K562 (cell line): Measurements from ENCODE around the gene KLF2. TPM values are rescaled to one million over a fixed set of nuclear protein-coding genes. Genes with fewer than 3 reads are reported as not detected.

Source experiments
- ATAC-seq: fragments of 200-7000 bp; cut with Tn5 transposase; 3 replicates; pipeline ENCODE4 v1.9.1; 2020; ENCODE audit warnings: moderate library complexity
- BruUV-seq: library from RNA; stranded (reverse); fragments of 400-500 nt; replicated peaks from 2 replicates; lab custom pipeline; 2021; lab: Mats Ljungman, UMichigan
- CTCF ChIA-PET: fragments of 300-600 bp; formaldehyde crosslinking; extraction: SDS; loops from one replicate; lab custom pipeline; 2021; ENCODE audit warnings: low intra/inter-chr PET ratio; lab: Yijun Ruan, JAX
- POLR2A ChIA-PET: fragments of 300-600, 350-650 bp; sonication (Branson Sonifier 250); formaldehyde crosslinking; extraction: SDS; loops from one replicate; lab custom pipeline; 2021; ENCODE audit warnings: antibody characterized with exemption, inconsistent platforms; lab: Yijun Ruan, JAX
- DNase-seq, 4 experiments: peaks; one replicate each; pipeline versions ENCODE4 v3.0.0 to v3.0.0-alpha.2; 2011 to 2018; ENCODE audit warnings: low spot score in 3 of 4, mixed read lengths in 3 of 4; ENCODE audit errors: extremely low read depth in 1 of 4
- FAIRE-seq: peaks from 2 replicates; lab custom pipeline; 2011; peaks lifted over from hg19 to GRCh38; lab: Jason Lieb, UNC
- H2AFZ ChIP-seq: 2 replicates; pipeline ENCODE4 v1.6.0; 2011; ENCODE audit warnings: low read depth, low read length, control low read depth, inconsistent platforms
- H3K27ac ChIP-seq: fragments of 200-600 bp; 3 replicates; pipeline ENCODE4 v1.8.0; 2011; ENCODE audit warnings: low read depth, mild to moderate bottlenecking, control low read depth, inconsistent platforms, low read length, moderate library complexity, mixed read lengths; ENCODE audit errors: extremely low read depth
- H3K27me3 ChIP-seq, 2 experiments: fragments of 300-600 bp in 1 of 2; 2 replicates in 1 of 2; 3 replicates in 1 of 2; pipeline versions ENCODE4 v1.6.0 to v1.8.0; 2011; ENCODE audit warnings: inconsistent platforms in 2 of 2, low read length in 2 of 2, mild to moderate bottlenecking in 1 of 2, mixed read lengths in 1 of 2, moderate library complexity in 1 of 2; ENCODE audit not compliant: control insufficient read depth in 2 of 2, insufficient read depth in 2 of 2
- H3K36me3 ChIP-seq: fragments of 300-600 bp; 3 replicates; pipeline ENCODE4 v1.8.0; 2011; ENCODE audit warnings: mild to moderate bottlenecking, low read length, inconsistent platforms; ENCODE audit not compliant: control insufficient read depth, insufficient read depth
- H3K4me1 ChIP-seq, 2 experiments: fragments of 200-600 bp in 1 of 2; replicated peaks in 1 of 2; 2 replicates in 1 of 2; 3 replicates in 1 of 2; pipeline versions ENCODE4 v1.5.1 to v1.8.0; 2011; ENCODE audit warnings: inconsistent platforms in 2 of 2, low read length in 2 of 2, mild to moderate bottlenecking in 1 of 2, mixed read lengths in 1 of 2, moderate library complexity in 1 of 2; ENCODE audit not compliant: control insufficient read depth in 2 of 2, insufficient read depth in 2 of 2
- H3K4me2 ChIP-seq: 2 replicates; pipeline ENCODE4 v1.6.1; 2011; ENCODE audit warnings: low read length, control low read depth, inconsistent platforms, mixed read lengths; ENCODE audit not compliant: insufficient read depth
- H3K4me3 ChIP-seq: fragments of 200-600 bp; sonication (generic), shearing (Covaris generic); 2 replicates; pipeline ENCODE4 v1.5.1; 2016; ENCODE audit warnings: control low read depth, inconsistent platforms
- H3K79me2 ChIP-seq: fragments of 200-600 bp; 3 replicates; pipeline ENCODE4 v1.8.0; 2011; ENCODE audit warnings: low read length, inconsistent platforms; ENCODE audit not compliant: control insufficient read depth, insufficient read depth
- H3K9ac ChIP-seq, 2 experiments: 2 replicates each; pipeline versions ENCODE4 v1.6.0 to v1.6.1; 2011; ENCODE audit warnings: low read depth in 2 of 2, low read length in 2 of 2, control low read depth in 1 of 2, inconsistent platforms in 1 of 2, mild to moderate bottlenecking in 1 of 2, mixed read lengths in 1 of 2; ENCODE audit not compliant: insufficient read depth in 1 of 2
- H3K9me1 ChIP-seq: one replicate; pipeline ENCODE4 v1.6.0; 2011; ENCODE audit warnings: inconsistent platforms, mild to moderate bottlenecking, low read length, moderate library complexity; ENCODE audit not compliant: control insufficient read depth, insufficient read depth
- H3K9me3 ChIP-seq: replicated peaks from 2 replicates; pipeline ENCODE4 v1.5.1; 2011; ENCODE audit warnings: low read depth, low read length, inconsistent platforms; ENCODE audit not compliant: control insufficient read depth, insufficient read depth
- H4K20me1 ChIP-seq: replicated peaks from 2 replicates; pipeline ENCODE4 v1.6.1; 2011; ENCODE audit warnings: low read length, inconsistent platforms, mixed read lengths; ENCODE audit not compliant: control insufficient read depth, insufficient read depth
- BCOR ChIP-seq: fragments of 450-650 bp; IDR thresholded peaks from 2 replicates; pipeline ENCODE4 v1.6.1; 2016
- FIP1L1 ChIP-seq: fragments of 200-400 bp; formaldehyde crosslinking; IDR thresholded peaks from 2 replicates; pipeline ENCODE4 v1.6.1; 2018; ENCODE audit warnings: mild to moderate bottlenecking, low read depth, low read length; ENCODE audit not compliant: poor library complexity, severe bottlenecking
- JUNB ChIP-seq: fragments of 450-650 bp; formaldehyde crosslinking; conservative IDR thresholded peaks from 2 replicates; pipeline ENCODE4 v1.4.0; 2020; ENCODE audit warnings: mild to moderate bottlenecking
- MAFK ChIP-seq: IDR thresholded peaks from 2 replicates; pipeline ENCODE4 v1.6.1; 2011; ENCODE audit warnings: low read length, improper control_type of control experiment
- MED1 ChIP-seq: sonication (generic); formaldehyde crosslinking; IDR thresholded peaks from 2 replicates; pipeline ENCODE4 v1.8.1; 2023; ENCODE audit warnings: missing genetic modification reagents, borderline replicate concordance
- POLR2G ChIP-seq: fragments of 200-400 bp; formaldehyde crosslinking; IDR thresholded peaks from 2 replicates; pipeline ENCODE4 v1.6.1; 2017; ENCODE audit warnings: low read depth, mild to moderate bottlenecking, antibody characterized with exemption, low read length, moderate library complexity
- SPI1 ChIP-seq: IDR thresholded peaks from 2 replicates; pipeline ENCODE4 v1.6.1; 2011; ENCODE audit warnings: low read depth, low read length, control low read depth, borderline replicate concordance
- SRSF7 ChIP-seq: fragments of 200-400 bp; formaldehyde crosslinking; optimal IDR thresholded peaks from 2 replicates; pipeline ENCODE3; 2017; ENCODE audit warnings: mild to moderate bottlenecking, low read depth, low read length
- TEAD4 ChIP-seq, 2 experiments: sonication (generic) in 1 of 2; formaldehyde crosslinking in 1 of 2; IDR thresholded peaks; 2 replicates each; pipeline versions ENCODE4 v1.6.1 to v1.8.0; 2012 to 2022; ENCODE audit warnings: borderline replicate concordance in 1 of 2, inconsistent platforms in 1 of 2, low read length in 1 of 2, mild to moderate bottlenecking in 1 of 2, missing genetic modification reagents in 1 of 2
- ZBTB7A ChIP-seq: IDR thresholded peaks from 2 replicates; pipeline ENCODE4 v1.6.1; 2011; ENCODE audit warnings: low read depth, mild to moderate bottlenecking, low read length, moderate library complexity, borderline replicate concordance; ENCODE audit not compliant: control insufficient read depth
- WGBS: fragments of 100-300 bp; shearing (Covaris generic); methylation state at CpG from one replicate; pipeline ENCODE4 v1.1.6; 2016; ENCODE audit warnings: low coverage, mixed read lengths; ENCODE audit not compliant: insufficient coverage; ENCODE audit errors: missing lambda C conversion rate; 5-methylcytosine and 5-hydroxymethylcytosine counted together
- in situ Hi-C: fragments of 300-500 bp; cut with MboI; formaldehyde crosslinking; loops from 4 replicates; pipeline ENCODE4 v1.15.0; 2018; ENCODE audit warnings: inconsistent platforms, mixed read lengths
- intact Hi-C: fragments of 100-400 bp; cut with micrococcal nuclease; formaldehyde crosslinking; loops from 2 replicates; pipeline ENCODE4 v1.14.2; 2022
- polyA plus RNA-seq, 8 experiments: library from polyadenylated mRNA; depleted of rRNA in 4 of 8; stranded (reverse) in 5 of 8; unstranded in 3 of 8; fragments of >200 nt; fragmentation: Nextera tagmentation in 2 of 8; fragmentation: Illumina TruSeq in 1 of 8; extraction: Ambion mirVana in 2 of 8; extraction: Trizol in 1 of 8; gene quantifications; 2 replicates each; pipeline versions ENCODE4 v1.2.1 to v1.2.3, GENCODE V29; 2011 to 2014; ENCODE audit warnings: inconsistent platforms in 1 of 8, missing spikeins in 1 of 8
- total RNA-seq, 7 experiments: library from RNA; depleted of rRNA in 6 of 7; stranded (reverse); fragments of >200 nt in 6 of 7; fragmentation: Illumina TruSeq in 2 of 7; extraction: Trizol in 2 of 7; gene quantifications; 2 replicates each; pipeline versions ENCODE4 v1.2.1 to v1.2.3, GENCODE V29; 2011 to 2021; ENCODE audit warnings: low replicate concordance in 1 of 7
- TF ChIP-seq, protein P1 (sequence below): sonication (generic); formaldehyde crosslinking; IDR thresholded peaks from 2 replicates; pipeline ENCODE4 v1.8.1; 2023; ENCODE audit warnings: mild to moderate bottlenecking, missing genetic modification reagents
- TF ChIP-seq, protein P2 (sequence below): fragments of 200-800 bp; sonication (Bioruptor generic); IDR thresholded peaks from 2 replicates; pipeline ENCODE4 v1.6.1; 2017; ENCODE audit warnings: missing genetic modification characterization, missing compliant biosample characterization

Gene KLF2
- total and polyA plus RNA-seq, 9 of the 15 experiments (the other 6 are each of a cell fraction or from before 2014, with no cell fraction given): 0.07 to 0.71 TPM; not detected in 7

GRCh38 chr19:16351133-16351809 is 26.6 kb downstream of the KLF2 start (continued):
- TF ChIP-seq MAFK (peak; percentile 39; the same call in 1 of the 2 replicates), BCOR (peak; percentile 49; the same call in 1 of the 2 replicates), MED1 (CRISPR knock-in tag) (no peak)

GRCh38 chr19:16355293-16356043 is 30.8 kb downstream of the KLF2 start:
- no peaks in the 10 kb centered on the region; the same call in 2 of the 3 replicates for H3K36me3 ChIP-seq
- TF ChIP-seq, protein P1, sequence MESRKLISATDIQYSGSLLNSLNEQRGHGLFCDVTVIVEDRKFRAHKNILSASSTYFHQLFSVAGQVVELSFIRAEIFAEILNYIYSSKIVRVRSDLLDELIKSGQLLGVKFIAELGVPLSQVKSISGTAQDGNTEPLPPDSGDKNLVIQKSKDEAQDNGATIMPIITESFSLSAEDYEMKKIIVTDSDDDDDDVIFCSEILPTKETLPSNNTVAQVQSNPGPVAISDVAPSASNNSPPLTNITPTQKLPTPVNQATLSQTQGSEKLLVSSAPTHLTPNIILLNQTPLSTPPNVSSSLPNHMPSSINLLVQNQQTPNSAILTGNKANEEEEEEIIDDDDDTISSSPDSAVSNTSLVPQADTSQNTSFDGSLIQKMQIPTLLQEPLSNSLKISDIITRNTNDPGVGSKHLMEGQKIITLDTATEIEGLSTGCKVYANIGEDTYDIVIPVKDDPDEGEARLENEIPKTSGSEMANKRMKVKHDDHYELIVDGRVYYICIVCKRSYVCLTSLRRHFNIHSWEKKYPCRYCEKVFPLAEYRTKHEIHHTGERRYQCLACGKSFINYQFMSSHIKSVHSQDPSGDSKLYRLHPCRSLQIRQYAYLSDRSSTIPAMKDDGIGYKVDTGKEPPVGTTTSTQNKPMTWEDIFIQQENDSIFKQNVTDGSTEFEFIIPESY (CRISPR knock-in tag): peak; percentile 57
- TF ChIP-seq TEAD4 (IDR thresholded peaks at IDR 0.05; ENCODE audit: low read length): no peak
- no peak for TF ChIP-seq TEAD4 (CRISPR knock-in tag; IDR thresholded peaks at IDR 0.05; ENCODE audit: borderline replicate concordance)
- TF ChIP-seq ZBTB7A: peak; percentile 23; the same call in 1 of the 2 replicates
- TF ChIP-seq JUNB (CRISPR knock-in tag): no peak
- peak; percentile 16; the same call in 1 of the 2 replicates for TF ChIP-seq SPI1
- peak; percentile 41; the same call in 1 of the 2 replicates for TF ChIP-seq POLR2G
- TF ChIP-seq, protein P2, sequence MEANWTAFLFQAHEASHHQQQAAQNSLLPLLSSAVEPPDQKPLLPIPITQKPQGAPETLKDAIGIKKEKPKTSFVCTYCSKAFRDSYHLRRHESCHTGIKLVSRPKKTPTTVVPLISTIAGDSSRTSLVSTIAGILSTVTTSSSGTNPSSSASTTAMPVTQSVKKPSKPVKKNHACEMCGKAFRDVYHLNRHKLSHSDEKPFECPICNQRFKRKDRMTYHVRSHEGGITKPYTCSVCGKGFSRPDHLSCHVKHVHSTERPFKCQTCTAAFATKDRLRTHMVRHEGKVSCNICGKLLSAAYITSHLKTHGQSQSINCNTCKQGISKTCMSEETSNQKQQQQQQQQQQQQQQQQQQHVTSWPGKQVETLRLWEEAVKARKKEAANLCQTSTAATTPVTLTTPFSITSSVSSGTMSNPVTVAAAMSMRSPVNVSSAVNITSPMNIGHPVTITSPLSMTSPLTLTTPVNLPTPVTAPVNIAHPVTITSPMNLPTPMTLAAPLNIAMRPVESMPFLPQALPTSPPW: peak; percentile 63
- peak; percentile 40 for TF ChIP-seq FIP1L1
- TF ChIP-seq SRSF7: no peak
- no peaks in the 10 kb centered on the region for H3K9me1 ChIP-seq
- no peak overlapping the region for H2AFZ ChIP-seq
- peak; percentile 56 to 86 (median 81) for DNase-seq
- FAIRE-seq: no peak
- POLR2A ChIA-PET: interaction anchor here (0.6 to 0.8 kb wide), 3 partner anchors 42 to 185 kb away, joined by 3 read pairs; no protein-coding TSS in a partner anchor
- BruUV-seq: no TSS peak
- H3K9me3 ChIP-seq: no peaks in the 10 kb centered on the region
- H3K27me3 ChIP-seq: no peaks in the 10 kb centered on the region
- no peak overlapping the region for H3K4me2 ChIP-seq
- in situ Hi-C loops (no loop called here), intact Hi-C loops (no loop called here)
- H3K79me2 ChIP-seq: no peaks in the 10 kb centered on the region
- CTCF ChIA-PET: no interaction called here
- H3K4me3 ChIP-seq: no peak overlapping the region
- H4K20me1 ChIP-seq: no peaks in the 10 kb centered on the region
- H3K27ac ChIP-seq: no peak overlapping the region
- peak; percentile 89 for ATAC-seq
- peak overlapping the region in 1 of 2 experiments; percentile 86; a peak in 2 of 4 replicates for H3K9ac ChIP-seq
- peaks cover 11 to 14% of the 10 kb centered on the region in 2 experiments for H3K4me1 ChIP-seq
- WGBS: 48% methylated on average over 29 of the region's 39 CpGs
